HepG2 (cell line): ENCODE measurements around the gene LRP10. TPM values are rescaled to one million over a fixed set of nuclear protein-coding genes. Genes with fewer than 3 reads are reported as not detected.

Source experiments
- CEBPG ChIP-seq: IDR thresholded peaks from 2 replicates; pipeline ENCODE4 v1.6.1; 2016
- CHD4 ChIP-seq: fragments of 200-600 bp; sonication (generic); IDR thresholded peaks from 2 replicates; pipeline ENCODE4 v1.7.0; 2017; ENCODE audit warnings: mild to moderate bottlenecking, low read length, borderline replicate concordance
- EEA1 ChIP-seq: sonication (generic); formaldehyde crosslinking; IDR thresholded peaks from 2 replicates; pipeline ENCODE4 v1.5.1; 2020; ENCODE audit warnings: mild to moderate bottlenecking, missing genetic modification reagents, borderline replicate concordance
- ETS1 ChIP-seq: sonication (generic); formaldehyde crosslinking; IDR thresholded peaks from 2 replicates; pipeline ENCODE4 v1.4.0; 2020; ENCODE audit warnings: missing genetic modification reagents
- ETV6 ChIP-seq: sonication (generic); formaldehyde crosslinking; conservative IDR thresholded peaks from 2 replicates; pipeline ENCODE4 v1.4.0; 2020; ENCODE audit warnings: missing genetic modification reagents
- HCFC1 ChIP-seq: fragments of 150-350 bp; IDR thresholded peaks from 2 replicates; pipeline ENCODE4 v1.6.1; 2014; ENCODE audit warnings: low read depth, low read length
- KLF6 ChIP-seq: IDR thresholded peaks from 2 replicates; pipeline ENCODE4 v1.8.0; 2016; ENCODE audit warnings: missing biosample characterization, missing genetic modification reagents
- MYC ChIP-seq: sonication (generic); formaldehyde crosslinking; IDR thresholded peaks from 2 replicates; pipeline ENCODE4 v1.9.0; 2021; ENCODE audit warnings: missing genetic modification reagents, borderline replicate concordance
- NR2F1 ChIP-seq, 2 experiments: fragments of 450-650 bp in 1 of 2; formaldehyde crosslinking in 1 of 2; IDR thresholded peaks; 2 replicates each; pipeline versions ENCODE4 v1.5.0 to v1.6.1; 2016 to 2020; ENCODE audit warnings: mild to moderate bottlenecking in 1 of 2, missing compliant biosample characterization in 1 of 2, missing genetic modification reagents in 1 of 2, moderate library complexity in 1 of 2
- POGZ ChIP-seq: sonication (generic); formaldehyde crosslinking; IDR thresholded peaks from 2 replicates; pipeline ENCODE4 v1.4.0; 2020; ENCODE audit warnings: mild to moderate bottlenecking, missing genetic modification reagents
- REXO4 ChIP-seq: sonication (generic); formaldehyde crosslinking; IDR thresholded peaks from 2 replicates; pipeline ENCODE4 v1.8.0; 2022; ENCODE audit warnings: missing genetic modification reagents, mild to moderate bottlenecking, borderline replicate concordance
- SP4 ChIP-seq: sonication (generic); formaldehyde crosslinking; IDR thresholded peaks from 2 replicates; pipeline ENCODE4 v1.8.1; 2023; ENCODE audit warnings: mild to moderate bottlenecking, missing genetic modification reagents
- SYNCRIP ChIP-seq: fragments of 200-400 bp; formaldehyde crosslinking; IDR thresholded peaks from 2 replicates; pipeline ENCODE4 v1.6.1; 2018; ENCODE audit warnings: mild to moderate bottlenecking, low read depth, low read length; ENCODE audit not compliant: insufficient read depth
- ZFP37 ChIP-seq: sonication (generic); formaldehyde crosslinking; IDR thresholded peaks from 2 replicates; pipeline ENCODE4 v1.4.0; 2020; ENCODE audit warnings: missing genetic modification reagents, borderline replicate concordance
- ZMAT3 ChIP-seq: sonication (generic); formaldehyde crosslinking; conservative IDR thresholded peaks from 2 replicates; pipeline ENCODE4 v1.7.0; 2021; ENCODE audit warnings: missing genetic modification reagents
- ZNF138 ChIP-seq: sonication (generic); formaldehyde crosslinking; IDR thresholded peaks from 2 replicates; pipeline ENCODE4 v1.5.0; 2020; ENCODE audit warnings: mild to moderate bottlenecking, low read depth, missing genetic modification reagents
- ZNF224 ChIP-seq: sonication (generic); formaldehyde crosslinking; IDR thresholded peaks from 2 replicates; pipeline ENCODE4 v1.5.0; 2020; ENCODE audit warnings: mild to moderate bottlenecking, missing genetic modification reagents
- ZNF274 ChIP-seq: sonication (generic); formaldehyde crosslinking; IDR thresholded peaks from 2 replicates; pipeline ENCODE4 v1.5.1; 2020; ENCODE audit warnings: mild to moderate bottlenecking, missing genetic modification reagents
- ZNF629 ChIP-seq: sonication (generic); formaldehyde crosslinking; conservative IDR thresholded peaks from 2 replicates; pipeline ENCODE4 v1.5.0; 2020; ENCODE audit warnings: missing genetic modification reagents
- ZSCAN12 ChIP-seq: sonication (generic); formaldehyde crosslinking; IDR thresholded peaks from 2 replicates; pipeline ENCODE4 v1.9.0; 2021; ENCODE audit warnings: mild to moderate bottlenecking, missing genetic modification reagents
- ZSCAN9 ChIP-seq: IDR thresholded peaks from 2 replicates; pipeline ENCODE4 v1.6.1; 2016; ENCODE audit warnings: borderline replicate concordance
- polyA plus RNA-seq, 8 experiments: library from polyadenylated mRNA; depleted of rRNA in 3 of 8; stranded (reverse) in 7 of 8; unstranded in 1 of 8; fragments of >200 nt; fragmentation: Illumina TruSeq in 4 of 8; extraction: Trizol in 4 of 8; gene quantifications; 2 replicates each; pipeline versions ENCODE4 v1.2.1 to v1.2.3, GENCODE V29; 2011 to 2016; ENCODE audit warnings: low read depth in 4 of 8, missing spikeins in 1 of 8, mixed read lengths in 1 of 8; ENCODE audit not compliant: insufficient read depth in 1 of 8
- total RNA-seq, 5 experiments: library from RNA; depleted of rRNA; stranded (reverse); fragments of >200 nt; fragmentation: Illumina TruSeq; extraction: Trizol; gene quantifications; 2 replicates each; pipeline ENCODE4 v1.2.3, GENCODE V29; 2016; ENCODE audit warnings: low read depth in 1 of 5
- TF ChIP-seq, protein P1 (sequence below): sonication (generic); formaldehyde crosslinking; conservative IDR thresholded peaks from 2 replicates; pipeline ENCODE4 v1.4.0; 2020; ENCODE audit warnings: missing genetic modification reagents
- TF ChIP-seq, protein P2 (sequence below): sonication (generic); formaldehyde crosslinking; IDR thresholded peaks from 2 replicates; pipeline ENCODE4 v1.4.0; 2020; ENCODE audit warnings: mild to moderate bottlenecking, missing genetic modification reagents
- TF ChIP-seq, protein P3 (sequence below): IDR thresholded peaks from 2 replicates; pipeline ENCODE4 v1.6.1; 2012; ENCODE audit warnings: low read length, improper control_type of control experiment

The LRP10 gene
- total and polyA plus RNA-seq, 2 of the 13 experiments (the other 11 are each of a cell fraction or from before 2014, with no cell fraction given): 16.9 to 45.2 TPM

- TF ChIP-seq ETS1 (CRISPR knock-in tag) (no peak), HCFC1 (peak; percentile 80), ZFP37 (CRISPR knock-in tag) (no peak), ZSCAN12 (CRISPR knock-in tag) (0 out of 2 replicates have a peak, but pooled peaks have one; percentile 2), NR2F1 (CRISPR knock-in tag; IDR thresholded peaks at IDR 0.05) (no peak), ZSCAN9 (no peak; the same call in 1 of the 2 replicates), ZMAT3 (CRISPR knock-in tag) (0 out of 2 replicates have a peak, but pooled peaks have one; percentile 66), REXO4 (CRISPR knock-in tag) (0 out of 2 replicates have a peak, but pooled peaks have one; percentile 13), ZNF629 (CRISPR knock-in tag) (no peak), CEBPG (CRISPR knock-in tag) (no peak; the same call in 1 of the 2 replicates), EEA1 (CRISPR knock-in tag) (peak; percentile 60; the same call in 1 of the 2 replicates), ZNF138 (no peak), CHD4 (no peak), SYNCRIP (no peak), ETV6 (CRISPR knock-in tag) (peak; percentile 80; the same call in 1 of the 2 replicates), MYC (CRISPR knock-in tag) (peak; percentile 84), SP4 (CRISPR knock-in tag) (peak; percentile 90), POGZ (CRISPR knock-in tag) (peak; percentile 96), ZNF224 (peak; percentile 99; the same call in 1 of the 2 replicates), ZNF274 (CRISPR knock-in tag) (peak; percentile 75; the same call in 1 of the 2 replicates), KLF6 (CRISPR knock-in tag) (peak; percentile 51)
- TF ChIP-seq, protein P1, sequence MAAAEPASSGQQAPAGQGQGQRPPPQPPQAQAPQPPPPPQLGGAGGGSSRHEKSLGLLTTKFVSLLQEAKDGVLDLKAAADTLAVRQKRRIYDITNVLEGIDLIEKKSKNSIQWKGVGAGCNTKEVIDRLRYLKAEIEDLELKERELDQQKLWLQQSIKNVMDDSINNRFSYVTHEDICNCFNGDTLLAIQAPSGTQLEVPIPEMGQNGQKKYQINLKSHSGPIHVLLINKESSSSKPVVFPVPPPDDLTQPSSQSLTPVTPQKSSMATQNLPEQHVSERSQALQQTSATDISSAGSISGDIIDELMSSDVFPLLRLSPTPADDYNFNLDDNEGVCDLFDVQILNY (CRISPR knock-in tag): no peak
- TF ChIP-seq, protein P2, sequence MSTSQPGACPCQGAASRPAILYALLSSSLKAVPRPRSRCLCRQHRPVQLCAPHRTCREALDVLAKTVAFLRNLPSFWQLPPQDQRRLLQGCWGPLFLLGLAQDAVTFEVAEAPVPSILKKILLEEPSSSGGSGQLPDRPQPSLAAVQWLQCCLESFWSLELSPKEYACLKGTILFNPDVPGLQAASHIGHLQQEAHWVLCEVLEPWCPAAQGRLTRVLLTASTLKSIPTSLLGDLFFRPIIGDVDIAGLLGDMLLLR (CRISPR knock-in tag): peak; percentile 63
- TF ChIP-seq, protein P3, sequence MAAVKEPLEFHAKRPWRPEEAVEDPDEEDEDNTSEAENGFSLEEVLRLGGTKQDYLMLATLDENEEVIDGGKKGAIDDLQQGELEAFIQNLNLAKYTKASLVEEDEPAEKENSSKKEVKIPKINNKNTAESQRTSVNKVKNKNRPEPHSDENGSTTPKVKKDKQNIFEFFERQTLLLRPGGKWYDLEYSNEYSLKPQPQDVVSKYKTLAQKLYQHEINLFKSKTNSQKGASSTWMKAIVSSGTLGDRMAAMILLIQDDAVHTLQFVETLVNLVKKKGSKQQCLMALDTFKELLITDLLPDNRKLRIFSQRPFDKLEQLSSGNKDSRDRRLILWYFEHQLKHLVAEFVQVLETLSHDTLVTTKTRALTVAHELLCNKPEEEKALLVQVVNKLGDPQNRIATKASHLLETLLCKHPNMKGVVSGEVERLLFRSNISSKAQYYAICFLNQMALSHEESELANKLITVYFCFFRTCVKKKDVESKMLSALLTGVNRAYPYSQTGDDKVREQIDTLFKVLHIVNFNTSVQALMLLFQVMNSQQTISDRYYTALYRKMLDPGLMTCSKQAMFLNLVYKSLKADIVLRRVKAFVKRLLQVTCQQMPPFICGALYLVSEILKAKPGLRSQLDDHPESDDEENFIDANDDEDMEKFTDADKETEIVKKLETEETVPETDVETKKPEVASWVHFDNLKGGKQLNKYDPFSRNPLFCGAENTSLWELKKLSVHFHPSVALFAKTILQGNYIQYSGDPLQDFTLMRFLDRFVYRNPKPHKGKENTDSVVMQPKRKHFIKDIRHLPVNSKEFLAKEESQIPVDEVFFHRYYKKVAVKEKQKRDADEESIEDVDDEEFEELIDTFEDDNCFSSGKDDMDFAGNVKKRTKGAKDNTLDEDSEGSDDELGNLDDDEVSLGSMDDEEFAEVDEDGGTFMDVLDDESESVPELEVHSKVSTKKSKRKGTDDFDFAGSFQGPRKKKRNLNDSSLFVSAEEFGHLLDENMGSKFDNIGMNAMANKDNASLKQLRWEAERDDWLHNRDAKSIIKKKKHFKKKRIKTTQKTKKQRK: no peak
Measured at GRCh38 chr14:22829661-22830442, 41.7 kb upstream of the LRP10 start, which contains the start of gene MRPL52 (continued).
